ENCODE data around the gene PSMB10. TPM values are rescaled to one million over a fixed set of nuclear protein-coding genes. Genes with fewer than 3 reads are reported as not detected.

Gene PSMB10
- total RNA-seq, 1 donor from 2014 or later, result 30.1 TPM

GRCh38 chr16:67969254-67970039 is 32.8 kb upstream of the PSMB10 start:
- Mint-ChIP-seq H3K27ac (ENCODE audit: unreplicated experiment) (peak overlapping the region; percentile 67), H3K27me3 (ENCODE audit: low read depth) (no peaks in the 10 kb centered on the region), H3K4me1 (ENCODE audit: low read depth) (peaks cover 35% of the 10 kb centered on the region), H3K36me3 (ENCODE audit: low read depth) (peaks cover 4% of the 10 kb centered on the region), H3K9me3 (ENCODE audit: low read depth) (no peaks in the 10 kb centered on the region), H3K4me3 (ENCODE audit: unreplicated experiment) (peak overlapping the region; percentile 100)
- peak; percentile 84 for DNase-seq (ENCODE audit: low spot score)
- no peak for TF ChIP-seq CTCF (IDR thresholded peaks at IDR 0.05)

GRCh38 chr16:67968400-67969253 is 32.0 kb upstream of the PSMB10 start, which contains the start of gene SLC12A4:
TSS of gene SLC12A4 (minus strand) at chr16:67968637. CDS start at chr16:67968553, 84 bp downstream.
- Mint-ChIP-seq H3K27me3 (ENCODE audit: low read depth) (no peaks in the 10 kb centered on the region), H3K4me3 (ENCODE audit: unreplicated experiment) (peak within 1 kb of the TSS; percentile 100), H3K27ac (ENCODE audit: unreplicated experiment) (peak within 1 kb of the TSS; percentile 98), H3K36me3 (ENCODE audit: low read depth) (peaks cover 6% of the 10 kb centered on the region), H3K9me3 (ENCODE audit: low read depth) (no peaks in the 10 kb centered on the region), H3K4me1 (ENCODE audit: low read depth) (peaks cover 37% of the 10 kb centered on the region)
- peak; percentile 91 for DNase-seq (ENCODE audit: low spot score)
- no peak for TF ChIP-seq CTCF (IDR thresholded peaks at IDR 0.05)

GRCh38 chr16:67967958-67968399 is 31.3 kb upstream of the PSMB10 start:
- Mint-ChIP-seq H3K4me3 (ENCODE audit: unreplicated experiment) (peak overlapping the region; percentile 100), H3K27me3 (ENCODE audit: low read depth) (no peaks in the 10 kb centered on the region), H3K27ac (ENCODE audit: unreplicated experiment) (peak overlapping the region; percentile 98), H3K36me3 (ENCODE audit: low read depth) (peaks cover 8% of the 10 kb centered on the region), H3K4me1 (ENCODE audit: low read depth) (peaks cover 40% of the 10 kb centered on the region), H3K9me3 (ENCODE audit: low read depth) (no peaks in the 10 kb centered on the region)
- no peak for TF ChIP-seq CTCF (IDR thresholded peaks at IDR 0.05)
- no peak for DNase-seq (ENCODE audit: low spot score)

GRCh38 chr16:67967183-67967957 is 30.7 kb upstream of the PSMB10 start:
- no peaks in the 10 kb centered on the region for H3K27me3 Mint-ChIP-seq (ENCODE audit: low read depth)
- peak overlapping the region; percentile 98 for H3K27ac Mint-ChIP-seq (ENCODE audit: unreplicated experiment)
- peaks cover 45% of the 10 kb centered on the region for H3K4me1 Mint-ChIP-seq (ENCODE audit: low read depth)
- TF ChIP-seq CTCF (IDR thresholded peaks at IDR 0.05), result no peak
- H3K4me3 Mint-ChIP-seq (ENCODE audit: unreplicated experiment), result peak overlapping the region; percentile 100
- no peaks in the 10 kb centered on the region for H3K9me3 Mint-ChIP-seq (ENCODE audit: low read depth)
- H3K36me3 Mint-ChIP-seq (ENCODE audit: low read depth), result peaks cover 14% of the 10 kb centered on the region
- peak; percentile 89 for DNase-seq (ENCODE audit: low spot score)

All from chondrocyte (in vitro differentiated cells).